Mesangial cell (primary cell): ENCODE data around the gene RNMT. TPM values are rescaled to one million over a fixed set of nuclear protein-coding genes. Genes with fewer than 3 reads are reported as not detected.

Source experiments
- total RNA-seq: library from RNA; depleted of rRNA; stranded (reverse); fragments of >200 nt; gene quantifications from 2 replicates; pipeline ENCODE4 v1.2.3, GENCODE V29; 2015

The RNMT gene
- total RNA-seq: 11.0 and 11.1 TPM in 2 replicates

DNA sequence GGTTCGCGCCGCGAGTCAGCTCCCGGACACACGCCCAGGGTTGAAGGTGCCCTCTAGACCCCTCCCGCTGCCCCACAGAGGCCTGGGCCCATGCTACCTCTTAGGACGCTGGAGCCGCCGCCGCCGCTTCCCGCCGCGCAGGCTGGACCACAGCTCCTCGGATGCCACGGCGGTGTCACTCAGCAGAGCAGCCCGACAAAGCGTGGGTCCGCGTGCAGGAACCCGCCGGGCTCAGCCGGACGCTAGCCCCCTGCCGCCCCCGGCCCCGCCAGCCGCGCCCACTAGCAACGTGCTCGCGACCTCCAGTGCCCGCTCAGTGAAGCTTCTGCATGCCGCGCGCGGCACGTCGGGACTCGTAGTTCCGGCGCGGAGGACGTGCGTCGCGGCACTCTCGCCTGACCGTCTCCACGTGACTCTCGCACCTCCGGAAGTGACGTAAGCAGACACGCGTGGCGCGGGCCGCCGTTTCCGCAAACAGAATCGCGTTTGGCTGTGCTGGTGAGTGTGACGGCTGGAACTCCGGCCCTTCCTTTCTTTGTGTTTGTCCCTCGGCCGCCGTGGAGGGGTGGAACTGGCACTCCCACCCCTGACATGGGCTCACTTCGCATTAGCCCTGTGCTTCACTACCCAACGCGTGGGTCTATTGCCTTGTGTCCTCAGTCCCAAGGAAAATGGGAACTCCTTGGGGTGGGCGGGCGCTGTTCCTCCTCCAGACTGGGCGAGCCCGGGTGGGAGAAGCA is at the start of gene RNMT, which contains the start of gene FAM210A:
TSS of gene RNMT (plus strand) at position 442 of the 740 bp plus-strand sequence. CDS start 4,845 bp downstream, outside the sequence.
TSS of gene FAM210A (minus strand) at position 327 of the 740 bp plus-strand sequence. CDS start 44,481 bp downstream, outside the sequence.

Other genes starting within 250 kb of the RNMT start
- 9.0 and 9.6 TPM in 2 replicates for gene FAM210A, start 115 bp upstream of the RNMT start, total RNA-seq
- not detected in 2 replicates for gene MC5R, start 97.5 kb downstream of the RNMT start, total RNA-seq
- gene MC2R, start 188.9 kb downstream of the RNMT start, total RNA-seq: not detected in 2 replicates